AG20443 (cell line): ENCODE data around the gene CEMIP.
"Not testable (repeated sequence)": the region's sequence is repeated elsewhere in the genome, so short reads cannot be mapped to it uniquely, and the experiment has no call there.

Source experiments
- DNase-seq: peaks from one replicate; pipeline ENCODE4 v3.0.0; 2012; ENCODE audit warnings: low spot score, mixed read lengths

Gene CEMIP

DNA sequence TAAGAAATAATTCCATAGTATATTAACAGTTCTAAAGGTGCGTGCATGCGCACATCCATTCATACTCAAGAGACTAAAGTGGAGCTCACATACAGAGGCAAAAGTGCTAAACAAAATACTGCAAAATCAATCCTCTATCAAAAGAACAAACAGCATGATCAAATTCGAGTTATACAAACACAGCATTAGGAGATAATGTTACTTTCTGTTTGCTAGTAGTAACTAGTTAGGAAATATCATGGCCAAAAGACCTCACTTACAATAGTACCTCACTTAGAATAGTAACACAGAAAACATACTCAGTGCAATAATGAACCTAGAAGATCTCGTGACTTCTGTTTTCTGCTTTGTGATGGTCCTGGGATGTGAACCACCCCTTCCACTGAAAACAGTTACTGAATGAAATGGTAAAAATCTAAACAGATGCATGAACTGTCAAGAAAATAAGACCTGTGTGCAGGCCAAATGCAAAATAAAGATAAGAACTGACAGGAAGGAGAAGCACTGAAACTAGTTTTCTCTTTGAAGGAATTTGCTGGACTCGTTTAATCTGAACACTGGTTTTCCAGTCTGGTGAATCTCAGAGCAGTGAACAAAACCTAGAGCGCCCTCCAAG is 20.9 kb upstream of the CEMIP start:
- no peak for DNase-seq

DNA sequence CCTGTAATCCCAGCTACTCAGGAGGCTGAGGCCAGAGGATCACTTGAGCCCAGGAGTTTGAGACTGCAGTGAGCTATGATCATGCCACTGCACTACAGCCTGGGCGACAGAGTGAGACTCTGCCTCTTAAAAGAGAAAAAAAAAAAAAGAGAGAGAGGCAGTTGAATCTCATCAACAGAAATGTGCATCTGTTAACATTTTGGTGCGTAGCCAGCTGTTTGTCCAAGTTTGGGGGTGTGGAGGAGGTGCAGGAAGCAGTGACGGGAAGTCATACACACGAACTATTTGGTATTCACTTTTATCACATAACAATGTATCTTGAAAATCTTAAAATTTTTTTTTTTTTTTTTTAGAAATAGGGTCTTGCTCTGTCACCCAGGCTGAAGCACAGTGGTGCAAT is 18.2 kb upstream of the CEMIP start:
- no peak for DNase-seq

DNA sequence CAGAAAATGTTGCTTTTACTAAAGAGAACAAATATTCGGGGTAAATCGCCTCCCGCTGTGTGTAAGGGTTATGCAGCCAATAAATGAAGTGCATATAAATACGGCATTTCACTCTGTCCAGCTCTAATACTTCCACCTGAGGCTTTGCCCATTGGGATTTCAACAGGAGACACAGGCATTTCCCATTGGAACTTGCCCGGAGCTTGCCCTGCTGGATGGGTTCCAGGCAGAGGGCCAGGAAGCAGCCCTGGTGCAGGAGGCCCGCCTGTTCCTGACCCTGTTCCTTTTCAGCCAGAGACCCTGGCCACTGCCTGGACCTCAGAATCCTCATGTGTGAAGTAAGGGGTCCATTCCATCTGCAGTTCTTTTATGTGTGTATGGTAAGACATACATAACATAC is 17.4 kb upstream of the CEMIP start:
- DNase-seq, result no peak

- DNase-seq, result not testable (repeated sequence)
These were observed 15.9 kb upstream of the CEMIP start for GRCh38 chr15:80763235-80763634.

DNA sequence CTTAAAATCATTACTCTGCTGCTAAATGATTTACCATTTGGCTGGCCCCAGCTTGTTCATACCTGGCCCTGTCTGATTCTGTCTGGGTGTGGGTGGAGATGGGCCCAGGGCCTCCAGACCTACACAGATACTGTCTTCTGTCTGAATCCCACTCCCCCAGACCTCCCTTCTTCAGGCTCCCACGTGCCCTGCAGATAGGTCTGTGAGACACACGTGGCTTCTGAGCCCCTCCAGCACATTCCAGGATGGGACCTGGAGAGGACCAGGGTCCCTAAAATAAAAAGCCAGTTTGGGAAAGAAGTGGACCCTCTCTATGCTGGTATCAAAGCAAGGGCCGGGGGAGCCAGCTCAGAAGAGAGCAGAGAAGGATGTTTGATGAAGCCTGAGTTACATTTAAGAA is 14.6 kb upstream of the CEMIP start:
- DNase-seq, result no peak

DNA sequence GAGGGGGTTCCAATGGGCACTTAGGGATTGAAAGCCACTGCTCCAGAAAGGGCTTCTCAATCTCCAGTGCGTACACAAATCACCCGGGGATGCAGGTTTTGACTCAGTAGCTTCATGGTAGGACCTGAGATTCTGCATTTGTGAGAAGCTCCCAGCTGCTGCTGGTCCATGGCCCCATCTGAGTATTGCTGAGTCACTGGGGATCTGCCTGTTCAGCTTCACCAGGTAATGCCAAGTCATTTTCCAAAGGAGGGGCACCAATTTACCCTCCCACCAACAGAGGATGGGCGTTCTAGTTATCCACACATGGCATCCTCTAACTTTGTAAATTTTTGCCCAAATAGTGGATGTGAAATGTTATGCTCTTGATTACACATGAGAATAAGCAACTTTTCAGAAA is 12.9 kb upstream of the CEMIP start:
- no peak for DNase-seq

DNA sequence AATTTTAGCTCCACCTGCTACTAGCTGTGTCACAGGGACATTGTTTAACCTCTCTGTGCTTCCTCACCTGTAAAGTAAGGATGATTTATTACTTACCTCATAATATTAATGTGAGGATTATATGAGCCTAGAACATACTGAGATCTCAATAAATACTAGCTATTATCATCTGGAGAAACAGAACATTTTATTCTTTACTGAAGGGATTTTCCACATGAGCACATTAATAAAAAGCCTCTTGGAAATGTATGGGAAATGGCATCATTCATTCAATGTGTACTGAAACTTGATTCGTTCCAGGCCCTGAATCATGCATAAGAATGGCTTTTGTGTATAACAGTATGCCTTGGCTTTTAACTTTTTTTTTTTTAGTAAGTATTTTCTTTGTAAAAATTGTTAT is 11.0 kb upstream of the CEMIP start:
- DNase-seq, result no peak

DNA sequence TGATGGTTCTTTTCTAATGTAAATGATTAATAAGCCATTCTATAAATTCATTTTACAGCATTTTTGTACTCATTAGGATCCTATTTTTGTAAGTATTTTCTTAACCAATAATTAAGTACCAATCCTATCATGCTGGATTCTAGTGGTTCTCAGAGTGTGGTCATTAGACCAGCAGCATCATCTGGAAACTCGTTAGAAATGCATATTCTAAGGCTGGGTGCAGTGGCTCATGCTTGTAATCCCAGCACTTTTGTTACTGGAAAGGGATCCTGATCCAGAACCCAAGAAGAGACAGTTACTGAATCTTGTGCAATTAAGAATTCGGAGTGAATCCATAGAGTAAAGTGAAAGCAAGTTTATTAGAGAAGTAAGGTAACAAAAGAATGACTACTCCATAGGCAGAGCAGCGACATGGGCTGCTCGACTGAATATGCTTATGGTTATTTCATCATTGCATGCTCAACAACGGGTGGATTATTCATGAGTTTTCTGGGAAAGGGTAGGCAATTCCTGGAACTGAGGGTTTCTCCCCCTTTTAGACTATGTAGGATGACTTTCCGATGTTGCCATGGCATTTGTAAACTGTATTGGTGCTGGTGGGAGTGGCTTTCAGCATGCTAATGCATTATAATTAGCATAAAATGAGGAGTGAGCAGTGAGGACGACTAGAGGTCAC is 9.9 kb upstream of the CEMIP start:
- DNase-seq, result no peak

GRCh38 chr15:80769829-80770705 is 9.1 kb upstream of the CEMIP start:
- DNase-seq, result no peak

DNA sequence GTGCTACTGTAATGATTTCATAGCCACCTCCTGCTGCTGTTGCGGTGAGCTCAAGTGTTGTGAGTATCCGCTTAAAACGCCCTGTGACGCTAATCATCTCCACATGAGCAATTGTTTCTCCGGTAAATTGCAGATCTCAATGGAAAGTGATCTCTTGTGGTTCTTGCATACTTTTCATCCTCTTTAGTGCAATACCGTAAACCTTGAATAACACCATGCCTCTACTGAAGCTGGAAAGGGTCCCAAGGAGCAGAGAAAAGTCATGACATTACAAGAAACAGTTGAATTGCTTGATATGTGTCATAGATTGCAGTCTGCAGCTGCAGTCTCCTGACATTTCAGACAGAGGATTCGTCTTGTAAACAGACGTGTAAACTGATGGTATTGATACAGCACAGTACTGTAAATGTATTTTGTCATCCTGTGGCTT is 6.0 kb upstream of the CEMIP start:
- no peak for DNase-seq

DNA sequence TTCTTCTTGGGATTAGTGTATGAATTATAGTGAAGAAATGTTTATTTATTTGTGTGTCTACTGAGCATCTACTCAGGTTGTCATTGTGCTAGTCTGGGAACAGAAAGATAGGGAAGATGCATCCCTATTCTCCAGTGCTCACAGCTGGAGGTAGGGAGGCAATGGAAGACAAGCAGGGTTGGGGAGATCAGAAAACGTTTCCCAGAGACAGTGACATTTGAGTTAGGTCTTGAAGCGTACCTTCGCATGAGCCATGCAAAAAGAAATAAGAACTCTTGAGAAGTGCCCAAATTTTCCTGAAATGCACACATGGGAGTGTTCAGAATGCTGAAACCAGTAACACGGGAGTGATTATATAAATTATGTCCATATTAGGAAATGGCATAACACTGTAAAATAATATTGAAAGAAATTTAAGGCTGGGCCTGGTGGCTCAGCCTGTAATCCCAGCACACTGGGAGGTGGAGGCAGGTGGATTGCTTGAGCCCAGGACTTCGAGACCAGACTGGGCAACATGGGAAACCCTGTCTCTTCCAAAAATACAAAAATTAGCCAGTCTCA is 5.3 kb upstream of the CEMIP start:
- DNase-seq, result no peak

GRCh38 chr15:80774486-80774885 is 4.7 kb upstream of the CEMIP start:
- DNase-seq, result no peak

DNA sequence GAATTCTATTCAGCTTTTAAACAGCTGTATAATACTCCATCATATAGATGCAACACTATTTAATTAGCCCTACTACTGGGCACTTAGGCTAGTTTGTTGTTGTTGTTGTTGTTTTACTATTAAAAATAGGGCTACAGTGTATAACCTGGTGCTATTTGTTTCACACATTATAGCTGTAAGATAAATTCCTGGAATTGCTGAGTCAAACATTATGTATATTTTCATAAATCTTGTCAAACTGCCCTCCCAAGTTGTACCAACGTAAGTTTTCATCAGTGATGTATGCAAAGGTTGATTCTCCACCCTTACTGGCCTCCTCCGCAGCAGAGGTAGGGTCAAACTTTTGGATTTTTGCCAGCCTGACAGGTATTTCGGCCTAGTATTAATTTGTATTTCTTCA is 3.8 kb upstream of the CEMIP start:
- DNase-seq, result no peak

GRCh38 chr15:80776420-80777045 is 2.6 kb upstream of the CEMIP start:
- peak; percentile 40 for DNase-seq

DNA sequence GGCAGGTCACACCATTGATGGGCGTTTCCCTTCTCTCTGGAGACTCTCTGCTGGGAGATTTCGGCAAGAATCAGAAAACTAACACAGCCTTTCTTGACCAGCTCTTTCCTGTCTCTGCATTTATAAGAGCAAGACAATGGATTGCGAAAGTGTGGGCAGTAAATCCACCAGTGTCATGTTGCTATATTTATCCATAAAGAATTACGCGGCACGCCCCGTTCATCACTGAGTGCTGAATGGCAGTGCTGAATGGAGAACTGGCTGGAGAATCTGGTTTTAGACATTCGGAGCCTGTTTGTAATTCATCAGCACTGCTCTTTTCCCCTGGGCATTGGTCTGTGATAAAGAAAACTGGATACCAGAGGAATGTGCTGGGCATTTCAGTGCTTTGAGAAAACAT is 2.0 kb upstream of the CEMIP start:
- peak; percentile 84 for DNase-seq

GRCh38 chr15:80777826-80778620 is 1.1 kb upstream of the CEMIP start:
- DNase-seq, result no peak

DNA sequence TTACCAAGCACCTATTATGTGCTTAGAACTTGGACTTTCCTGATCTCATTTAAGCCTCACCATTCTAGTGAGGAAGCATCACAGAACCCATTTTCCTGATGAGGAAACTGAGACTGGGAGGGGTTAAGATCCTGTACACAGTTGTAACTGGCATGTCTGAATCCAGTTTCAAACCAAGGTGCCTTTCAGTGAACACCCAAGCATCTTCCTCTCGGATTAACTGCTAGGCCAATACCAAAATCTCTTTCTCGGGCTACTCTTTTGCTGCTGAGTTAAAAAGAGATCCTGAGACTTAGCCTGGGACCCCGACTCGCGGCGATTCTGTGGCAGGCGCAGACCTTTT is 578 bp upstream of the CEMIP start:
- no peak for DNase-seq

GRCh38 chr15:80779658-80780415 is 667 bp downstream of the CEMIP start:
- peak; percentile 55 for DNase-seq

DNA sequence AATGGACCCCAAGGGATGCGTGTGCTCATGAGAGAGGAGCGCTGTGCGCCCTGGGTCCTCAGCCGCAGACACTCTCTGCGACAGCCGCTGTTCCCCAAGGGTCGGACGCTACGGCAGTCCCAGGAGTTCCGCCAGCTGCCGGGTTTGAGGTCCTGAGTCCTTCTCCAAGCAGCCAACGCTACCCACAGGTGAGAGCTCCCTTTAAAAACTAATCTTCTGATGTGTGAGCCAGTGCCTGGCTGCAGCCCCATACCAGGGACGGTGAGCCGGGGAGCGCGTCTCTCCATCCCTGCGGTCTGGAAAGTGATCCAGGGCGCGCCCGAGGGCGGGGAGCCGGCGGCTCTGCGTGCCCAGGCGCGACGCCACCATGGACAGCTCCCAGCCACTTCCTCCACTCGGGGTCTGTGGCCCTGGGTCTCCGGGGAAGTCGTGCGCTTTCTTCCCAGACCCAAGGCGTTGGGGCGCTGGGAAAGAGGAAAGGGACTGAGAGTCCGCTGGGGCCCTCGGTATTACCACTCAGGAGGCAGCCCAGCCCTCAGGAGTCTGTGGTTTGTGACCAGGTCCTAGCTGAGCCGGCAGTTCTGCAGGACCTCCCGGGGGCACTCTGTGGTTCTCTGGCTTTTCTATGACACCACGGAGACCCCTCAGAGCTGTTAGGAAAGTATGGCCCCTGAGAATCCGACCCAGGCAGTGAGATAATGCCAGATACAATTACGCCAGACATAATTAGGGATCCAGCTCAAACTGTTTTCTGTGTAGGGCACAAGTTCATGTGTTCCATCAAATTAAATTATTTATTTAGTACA is 1.4 kb downstream of the CEMIP start:
- DNase-seq, result peak; percentile 86

DNA sequence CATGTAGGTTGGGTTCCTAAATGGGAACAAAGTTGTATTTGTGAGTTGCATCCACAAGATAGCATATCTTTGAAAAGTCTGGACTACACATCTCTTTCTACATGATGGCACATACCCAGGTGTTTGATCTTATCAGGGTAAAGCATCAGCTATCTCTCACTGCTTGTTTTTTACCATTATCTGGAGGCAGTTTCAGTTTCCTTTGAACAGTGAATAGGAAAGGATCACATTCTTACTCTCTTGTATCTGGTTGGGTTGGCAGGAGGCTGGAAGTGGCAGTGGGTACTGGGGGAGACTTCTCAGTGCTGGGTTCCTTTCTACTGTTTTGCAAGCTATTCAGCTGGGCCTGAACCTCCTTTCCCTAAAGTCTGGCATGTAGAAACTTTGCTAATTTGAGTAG is 4.1 kb downstream of the CEMIP start:
- DNase-seq, result no peak
